ACHN (cell line): ENCODE data around the gene SIPA1L3.
A peak's percentile ranks its signal among the peaks of the same experiment; 100 is the strongest.
"Not testable (repeated sequence)": the region's sequence is repeated elsewhere in the genome, so short reads cannot be mapped to it uniquely, and the experiment has no call there.

Source experiments
- DNase-seq: peaks from one replicate; pipeline ENCODE4 v3.0.0-alpha.2; 2015
- in situ Hi-C: cut with HindIII; loops from 2 replicates; pipeline ENCODE4 v1.10.0; 2017; ENCODE audit warnings: low sequenced_read_pairs, low pct_ligation_motif_present, low pct_unique_long_range_greater_than_20kb

Gene SIPA1L3

DNA sequence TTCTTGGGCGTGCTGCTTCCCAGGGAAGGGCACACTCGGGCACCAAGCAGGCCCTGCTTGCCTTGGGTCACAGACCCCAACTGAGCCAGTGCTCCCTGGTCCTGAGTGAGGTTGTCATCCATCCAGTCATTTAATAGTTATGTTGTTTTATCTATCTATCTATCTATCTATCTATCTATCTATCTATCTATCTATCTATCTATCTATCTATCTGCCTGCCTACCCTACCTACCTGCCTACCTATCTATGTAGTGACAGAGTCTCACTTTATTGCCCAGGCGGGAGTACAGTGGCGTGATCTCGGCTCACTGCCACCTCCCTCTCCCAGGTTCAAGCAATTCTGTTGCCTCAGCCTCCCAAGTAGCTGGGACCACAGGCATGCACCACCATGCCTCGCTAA, 164.0 kb downstream of the SIPA1L3 start:
- in situ Hi-C loops, DNase-seq: not testable (repeated sequence)

- DNase-seq: no peak
- in situ Hi-C loops: no loop called here
These were observed 164.6 kb downstream of the SIPA1L3 start for GRCh38 chr19:38071647-38072046.

DNA sequence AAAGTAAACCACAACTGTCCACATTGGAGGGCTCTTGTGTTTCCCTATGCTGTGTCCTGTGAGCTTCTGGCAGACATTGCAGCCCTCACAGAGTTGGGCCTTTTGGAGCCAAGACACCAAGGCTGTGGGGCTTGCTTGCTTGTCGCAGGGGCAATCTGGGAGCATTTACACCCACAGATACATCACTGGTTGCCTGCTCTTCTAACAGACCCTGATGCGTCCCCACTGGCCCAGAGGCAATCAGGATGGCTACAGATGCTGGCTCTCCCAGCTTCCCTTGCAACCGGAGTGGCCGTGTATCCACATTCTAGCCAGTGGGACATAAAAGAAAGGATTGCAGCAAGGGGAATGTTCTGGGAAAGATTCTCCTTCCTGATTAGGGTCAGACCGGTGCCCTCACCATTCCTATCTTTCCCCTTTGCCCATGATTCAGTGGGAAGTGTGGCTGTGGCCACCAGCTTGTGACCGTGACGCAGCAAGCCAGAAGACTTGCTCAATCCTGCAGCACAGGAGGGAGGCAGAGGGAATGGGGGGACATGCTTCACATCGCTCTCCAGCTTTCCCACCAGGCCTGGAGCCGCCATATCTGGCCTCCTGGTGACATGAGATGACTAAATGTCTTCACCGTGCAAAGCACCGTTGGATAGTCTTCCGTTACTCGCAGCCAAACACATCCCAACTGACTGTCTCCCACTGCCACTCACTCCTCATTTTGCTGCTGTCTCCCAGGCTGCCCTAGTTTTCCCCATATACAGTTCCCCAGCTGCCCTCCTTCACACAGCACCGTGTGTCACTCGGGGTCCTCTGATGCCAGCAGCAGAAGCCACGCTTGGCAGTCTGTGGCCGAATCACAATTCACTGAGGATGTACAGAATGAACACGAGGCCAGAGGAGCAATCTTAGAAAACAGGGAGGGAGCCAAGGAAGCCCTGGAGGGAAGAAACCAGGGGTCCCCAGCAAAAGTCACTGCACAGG, 166.1 kb downstream of the SIPA1L3 start:
- in situ Hi-C loops: no loop called here
- DNase-seq: no peak

- DNase-seq: no peak
- in situ Hi-C loops: no loop called here
These were observed 167.1 kb downstream of the SIPA1L3 start for GRCh38 chr19:38073841-38074685.

DNA sequence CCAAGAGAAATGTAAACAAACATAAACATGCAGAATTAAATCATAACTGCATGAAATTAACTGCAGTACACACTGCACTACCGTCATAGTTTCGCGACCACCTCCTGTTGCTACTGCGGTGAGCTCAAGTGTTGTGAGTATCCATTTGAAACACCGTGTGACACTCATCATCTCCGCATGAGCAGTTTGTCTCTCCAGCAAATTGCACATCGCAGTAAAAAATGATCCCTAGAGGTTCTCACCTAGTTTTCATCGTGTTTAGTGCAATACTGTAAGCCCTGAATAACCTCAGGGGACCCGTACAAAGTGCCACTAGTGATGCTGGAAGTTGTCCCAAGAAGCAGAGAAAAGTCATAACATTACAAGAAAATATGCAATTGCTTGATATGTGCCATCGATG, 169.3 kb downstream of the SIPA1L3 start:
- no peak for DNase-seq
- in situ Hi-C loops: no loop called here

DNA sequence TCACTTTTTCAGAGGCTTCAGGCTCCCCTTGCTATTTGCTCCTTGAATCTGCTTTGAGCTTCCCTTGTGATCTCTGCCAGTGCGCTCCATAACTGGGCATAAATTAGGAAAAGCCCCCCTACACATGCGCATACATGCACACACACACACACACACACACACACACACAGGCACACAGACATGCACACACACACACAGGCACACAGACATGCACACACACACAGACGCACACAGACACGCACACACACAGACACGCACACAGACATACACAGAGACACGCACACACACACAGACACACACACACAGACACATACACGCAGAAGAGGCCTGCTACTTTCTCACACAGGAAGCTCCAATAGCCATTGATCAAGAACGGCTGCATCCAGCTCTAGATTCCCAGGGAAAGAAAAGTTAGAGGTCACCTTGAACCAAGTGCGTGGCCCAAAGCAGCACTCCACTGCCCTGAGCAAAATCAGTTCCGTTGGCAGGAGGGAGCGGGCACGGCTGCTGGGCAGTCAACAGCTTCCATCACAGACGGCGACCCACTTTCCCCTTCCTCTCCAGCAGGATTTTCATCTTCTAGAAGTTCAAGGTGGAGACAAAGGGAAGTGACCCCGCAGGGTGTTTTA, 171.4 kb downstream of the SIPA1L3 start:
- in situ Hi-C loops: no loop called here
- no peak for DNase-seq

GRCh38 chr19:38079926-38080380, 172.9 kb downstream of the SIPA1L3 start:
- in situ Hi-C loops: no loop called here
- DNase-seq: peak; percentile 74

GRCh38 chr19:38081547-38082255, 174.7 kb downstream of the SIPA1L3 start:
- in situ Hi-C loops: no loop called here
- DNase-seq: no peak

GRCh38 chr19:38082256-38083118, 175.5 kb downstream of the SIPA1L3 start:
- DNase-seq: no peak
- in situ Hi-C loops: no loop called here

- in situ Hi-C loops: no loop called here
- DNase-seq: no peak
These were observed 177.2 kb downstream of the SIPA1L3 start for GRCh38 chr19:38084196-38084595.

DNA sequence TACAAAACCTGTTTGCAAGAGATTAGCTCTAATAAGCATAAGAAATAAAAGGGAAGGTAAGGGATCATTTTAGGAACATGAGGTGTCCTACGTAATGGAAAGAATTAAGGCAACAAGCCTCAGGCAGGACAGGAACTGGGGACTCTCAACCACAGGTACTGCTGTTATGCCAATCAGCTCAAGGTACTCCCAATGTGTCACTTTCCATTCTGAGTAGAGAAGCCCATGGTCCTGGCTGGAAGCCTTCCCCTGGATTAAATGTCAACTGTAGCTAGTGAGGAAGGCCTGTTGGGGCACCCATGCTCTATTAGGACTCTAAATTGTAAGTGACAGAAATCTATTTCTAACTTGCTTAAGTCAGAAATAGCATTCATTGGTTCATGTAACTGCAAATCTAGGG, 182.4 kb downstream of the SIPA1L3 start:
- in situ Hi-C loops: no loop called here
- no peak for DNase-seq

DNA sequence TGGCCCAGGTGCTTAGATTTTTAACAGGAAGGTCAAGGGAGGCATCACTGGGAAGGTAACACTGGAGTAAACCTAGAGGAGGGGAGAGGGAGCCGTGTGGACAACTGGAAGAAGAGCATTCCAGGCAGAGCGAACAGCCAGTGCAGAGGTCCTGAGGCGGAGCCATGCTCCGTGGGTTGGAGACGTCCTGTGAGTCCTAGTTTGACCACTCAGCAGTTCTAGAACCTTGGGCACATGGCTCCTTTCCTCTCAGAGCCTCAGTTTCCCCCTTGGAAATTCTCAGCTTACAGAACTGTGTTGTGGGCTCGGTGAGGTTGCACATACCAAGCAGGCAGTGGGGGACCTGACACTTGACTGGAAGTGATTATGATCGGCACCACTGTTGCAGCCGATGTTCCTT, 186.1 kb downstream of the SIPA1L3 start:
- in situ Hi-C loops: no loop called here
- DNase-seq: no peak

GRCh38 chr19:38093587-38093986, 186.6 kb downstream of the SIPA1L3 start:
- DNase-seq: no peak
- in situ Hi-C loops: no loop called here

- peak; percentile 71 for DNase-seq
- in situ Hi-C loops: no loop called here
These were observed 188.7 kb downstream of the SIPA1L3 start for GRCh38 chr19:38095411-38096308.

DNA sequence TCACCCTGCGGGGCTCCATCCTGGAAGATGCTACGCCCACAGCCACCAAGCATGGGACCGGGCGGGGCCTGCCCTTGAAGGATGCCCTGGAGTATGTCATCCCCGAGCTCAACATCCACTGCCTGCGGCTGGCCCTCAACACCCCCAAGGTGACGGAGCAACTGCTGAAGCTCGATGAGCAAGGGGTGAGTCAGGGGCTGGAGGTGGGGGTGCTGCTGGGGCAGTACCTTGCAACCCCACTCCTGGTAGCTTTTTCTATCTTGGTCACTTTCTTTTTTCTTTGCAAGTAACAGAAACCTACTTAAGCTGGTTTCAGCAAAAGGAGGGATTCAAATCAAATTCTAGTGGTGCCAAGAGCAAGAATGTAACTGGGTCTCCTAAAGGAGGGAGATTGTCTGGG, 193.0 kb downstream of the SIPA1L3 start:
- in situ Hi-C loops: no loop called here
- DNase-seq: no peak

DNA sequence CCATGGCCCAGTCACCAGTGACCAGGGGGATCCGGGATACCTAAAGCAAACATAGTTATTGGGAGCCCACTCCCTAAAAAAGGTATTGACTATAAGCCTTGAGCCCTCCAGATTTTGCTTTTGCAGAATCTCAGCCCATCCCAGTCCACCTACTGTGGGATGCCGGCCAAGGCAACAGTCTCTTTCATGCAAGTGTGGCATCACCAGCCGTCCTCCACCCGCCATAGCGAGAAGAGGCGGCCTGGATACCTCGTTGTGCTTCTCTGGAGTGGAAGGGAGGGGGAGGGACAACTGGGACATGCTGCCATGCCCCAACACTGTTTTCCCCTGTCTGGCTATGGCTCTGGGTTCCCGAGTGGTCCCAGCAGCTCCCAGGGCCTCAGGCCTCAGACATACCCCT, 193.6 kb downstream of the SIPA1L3 start:
- DNase-seq: no peak
- in situ Hi-C loops: no loop called here

DNA sequence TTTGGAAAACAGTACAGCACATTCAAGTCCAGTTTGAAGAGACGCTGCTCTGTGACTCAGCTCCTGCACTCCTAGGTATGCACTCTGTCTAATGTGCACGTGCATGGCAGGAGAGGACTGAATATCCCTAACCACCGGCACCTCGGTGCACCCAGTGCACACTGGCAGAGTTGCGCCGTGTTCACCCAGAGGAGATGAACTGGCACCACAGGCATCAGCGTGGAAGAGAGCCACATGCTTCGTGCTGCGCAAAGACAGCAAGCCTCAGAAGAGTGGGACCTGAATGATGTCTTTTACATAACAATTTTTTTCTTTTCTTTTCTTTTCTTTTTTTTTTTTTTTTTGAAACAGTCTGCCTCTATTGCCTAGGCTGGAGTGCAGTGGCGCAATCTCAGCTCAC, 194.7 kb downstream of the SIPA1L3 start:
- no peak for DNase-seq
- in situ Hi-C loops: no loop called here
